Measurements from ENCODE around the gene ATP6V0A1. TPM values are rescaled to one million over a fixed set of nuclear protein-coding genes. Genes with fewer than 3 reads are reported as not detected.

ATP6V0A1 gene
- total RNA-seq, 1 experiment from 2014 or later: 54.6 TPM

GRCh38 chr17:42493319-42493718 is 34.6 kb downstream of the ATP6V0A1 start:
- H3K4me1 ChIP-seq (ENCODE audit: insufficient read depth, low read length, poor library complexity, severe bottlenecking): no peaks in the 10 kb centered on the region
- peaks cover 12% of the 10 kb centered on the region for H3K36me3 ChIP-seq (ENCODE audit: insufficient read depth, low read length, poor library complexity, severe bottlenecking)
- BruUV-seq (replicated peaks): no TSS peak
- ChIA-PET POLR2A (ENCODE audit: low non-redundant PET) (interaction anchor here (0.7 kb wide), 1 partner anchor 28 kb away, joined by 17 read pairs; no protein-coding TSS in a partner anchor), CTCF (no interaction called here)
- no peaks in the 10 kb centered on the region for H3K27me3 ChIP-seq (replicated peaks; ENCODE audit: insufficient read depth, low read depth, low read length, poor library complexity)
- intact Hi-C loops (cut with micrococcal nuclease; ENCODE audit: unreplicated experiment): no loop called here
- TF ChIP-seq EZH2 (IDR thresholded peaks at IDR 0.05; ENCODE audit: borderline replicate concordance, low read depth, low read length, poor library complexity, severe bottlenecking) (no peak), CTCF (conservative IDR thresholded peaks at IDR 0.05; ENCODE audit: low read depth, low read length) (no peak)
- no peak overlapping the region for H3K27ac ChIP-seq (ENCODE audit: low read depth, low read length, poor library complexity, severe bottlenecking)
- DNase-seq (ENCODE audit: low spot score): no peak
- no peak overlapping the region for H3K4me3 ChIP-seq (ENCODE audit: low read depth, low read length, poor library complexity, severe bottlenecking)
- H3K9me3 ChIP-seq (ENCODE audit: low read depth, low read length, poor library complexity, severe bottlenecking): no peaks in the 10 kb centered on the region

GRCh38 chr17:42494673-42495072 is 36.0 kb downstream of the ATP6V0A1 start:
- ChIA-PET CTCF (no interaction called here), POLR2A (ENCODE audit: low non-redundant PET) (no interaction called here)
- peaks cover 12% of the 10 kb centered on the region for H3K36me3 ChIP-seq (ENCODE audit: insufficient read depth, low read length, poor library complexity, severe bottlenecking)
- no peak for DNase-seq (ENCODE audit: low spot score)
- no peaks in the 10 kb centered on the region for H3K9me3 ChIP-seq (ENCODE audit: low read depth, low read length, poor library complexity, severe bottlenecking)
- intact Hi-C loops (cut with micrococcal nuclease; ENCODE audit: unreplicated experiment): no loop called here
- no peak overlapping the region for H3K27ac ChIP-seq (ENCODE audit: low read depth, low read length, poor library complexity, severe bottlenecking)
- BruUV-seq (replicated peaks): no TSS peak
- no peak overlapping the region for H3K4me3 ChIP-seq (ENCODE audit: low read depth, low read length, poor library complexity, severe bottlenecking)
- TF ChIP-seq EZH2 (IDR thresholded peaks at IDR 0.05; ENCODE audit: borderline replicate concordance, low read depth, low read length, poor library complexity, severe bottlenecking): no peak
- no peak for TF ChIP-seq CTCF (conservative IDR thresholded peaks at IDR 0.05; ENCODE audit: low read depth, low read length)
- no peaks in the 10 kb centered on the region for H3K4me1 ChIP-seq (ENCODE audit: insufficient read depth, low read length, poor library complexity, severe bottlenecking)
- no peaks in the 10 kb centered on the region for H3K27me3 ChIP-seq (replicated peaks; ENCODE audit: insufficient read depth, low read depth, low read length, poor library complexity)

GRCh38 chr17:42498828-42499227 is 40.1 kb downstream of the ATP6V0A1 start:
- H3K4me3 ChIP-seq (ENCODE audit: low read depth, low read length, poor library complexity, severe bottlenecking): no peak overlapping the region
- no peaks in the 10 kb centered on the region for H3K4me1 ChIP-seq (ENCODE audit: insufficient read depth, low read length, poor library complexity, severe bottlenecking)
- peaks cover 17% of the 10 kb centered on the region for H3K36me3 ChIP-seq (ENCODE audit: insufficient read depth, low read length, poor library complexity, severe bottlenecking)
- no peaks in the 10 kb centered on the region for H3K27me3 ChIP-seq (replicated peaks; ENCODE audit: insufficient read depth, low read depth, low read length, poor library complexity)
- no peak overlapping the region for H3K27ac ChIP-seq (ENCODE audit: low read depth, low read length, poor library complexity, severe bottlenecking)
- H3K9me3 ChIP-seq (ENCODE audit: low read depth, low read length, poor library complexity, severe bottlenecking): no peaks in the 10 kb centered on the region
- no peak for DNase-seq (ENCODE audit: low spot score)
- ChIA-PET CTCF (no interaction called here), POLR2A (ENCODE audit: low non-redundant PET) (no interaction called here)
- no TSS peak for BruUV-seq (replicated peaks)
- TF ChIP-seq EZH2 (IDR thresholded peaks at IDR 0.05; ENCODE audit: borderline replicate concordance, low read depth, low read length, poor library complexity, severe bottlenecking) (no peak), CTCF (conservative IDR thresholded peaks at IDR 0.05; ENCODE audit: low read depth, low read length) (no peak)
- intact Hi-C loops (cut with micrococcal nuclease; ENCODE audit: unreplicated experiment): no loop called here
